Neural cell (in vitro differentiated cells): ENCODE data around the gene NUDT1.

ENCODE experiments used
- EP300 ChIP-seq: fragments of 450-650 bp; conservative IDR thresholded peaks from 2 replicates; pipeline ENCODE4 v1.6.1; 2014; ENCODE audit warnings: antibody characterized with exemption, mild to moderate bottlenecking, moderate library complexity; ENCODE audit not compliant: poor library complexity, severe bottlenecking
- EZH2 ChIP-seq: fragments of 200-600, 300-800 bp; shearing (Covaris generic), sonication (generic); IDR thresholded peaks from 2 replicates; pipeline ENCODE4 v1.6.1; 2014; ENCODE audit warnings: antibody characterized with exemption, low read length, borderline replicate concordance, mild to moderate bottlenecking; ENCODE audit not compliant: insufficient read depth, poor library complexity, severe bottlenecking
- POLR2AphosphoS5 ChIP-seq: IDR thresholded peaks from 2 replicates; pipeline ENCODE4 v1.6.1; 2012
- RAD21 ChIP-seq: fragments of 450-650 bp; conservative IDR thresholded peaks from 2 replicates; pipeline ENCODE4 v1.6.1; 2014; ENCODE audit warnings: antibody characterized with exemption, mild to moderate bottlenecking, moderate library complexity
- TAF1 ChIP-seq: IDR thresholded peaks from 2 replicates; pipeline ENCODE4 v1.6.1; 2012; ENCODE audit warnings: low read depth
- TF ChIP-seq, protein P1 (sequence below): fragments of 450-650 bp; IDR thresholded peaks from 2 replicates; pipeline ENCODE4 v1.5.1; 2014; ENCODE audit warnings: antibody characterized with exemption, mild to moderate bottlenecking, moderate library complexity; ENCODE audit not compliant: poor library complexity, severe bottlenecking
- TF ChIP-seq, protein P2 (sequence below): IDR thresholded peaks from 2 replicates; pipeline ENCODE4 v1.6.1; 2012; ENCODE audit warnings: borderline replicate concordance

DNA sequence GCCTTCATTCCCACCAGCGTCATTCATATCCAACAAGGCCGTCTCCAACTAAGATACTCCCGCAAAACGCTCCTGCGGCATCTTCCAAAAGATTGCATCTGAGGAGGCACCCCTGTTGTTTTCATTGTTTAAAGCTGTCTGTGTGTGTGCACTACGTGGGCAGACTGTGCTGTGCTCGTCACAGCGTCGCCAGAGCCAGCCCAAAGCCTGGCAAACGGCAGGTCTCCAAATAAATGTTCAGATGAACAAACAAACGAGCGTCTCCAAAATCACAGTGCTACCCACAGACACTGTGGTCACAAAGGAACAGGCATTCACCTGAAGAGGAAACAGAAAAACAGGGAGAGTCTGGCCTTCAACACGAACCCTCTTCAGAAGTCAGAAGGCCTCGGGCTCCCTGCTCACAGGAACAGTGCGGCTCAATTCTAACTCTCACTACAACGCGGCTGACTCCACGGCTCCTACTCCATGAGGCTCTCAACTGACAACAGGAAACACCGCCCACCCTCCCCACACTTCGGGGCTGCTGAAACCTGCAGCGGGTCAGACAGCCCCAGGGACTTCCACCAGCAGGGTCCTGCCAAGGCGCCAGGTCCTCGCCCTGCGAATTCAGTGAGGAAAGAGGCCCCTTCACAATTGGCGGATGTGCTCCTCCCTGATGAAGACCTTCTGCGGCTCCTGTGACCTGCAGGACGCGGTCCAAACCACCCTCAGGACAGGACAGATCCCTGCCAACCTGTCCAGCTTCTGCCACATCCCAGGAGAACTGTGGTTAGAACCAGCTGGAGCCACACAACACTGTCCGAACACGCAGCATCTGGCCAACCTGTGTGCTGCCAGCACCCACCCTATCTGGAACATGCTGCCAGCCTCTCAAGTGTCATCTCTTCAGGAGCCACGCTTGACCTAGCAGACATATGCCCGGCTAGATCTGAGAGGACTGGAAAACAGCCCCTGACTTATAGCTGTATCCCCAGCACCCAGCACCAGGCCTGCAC, 45.3 kb upstream of the NUDT1 start:
- no peak for TF ChIP-seq EZH2
- TF ChIP-seq, protein P1, sequence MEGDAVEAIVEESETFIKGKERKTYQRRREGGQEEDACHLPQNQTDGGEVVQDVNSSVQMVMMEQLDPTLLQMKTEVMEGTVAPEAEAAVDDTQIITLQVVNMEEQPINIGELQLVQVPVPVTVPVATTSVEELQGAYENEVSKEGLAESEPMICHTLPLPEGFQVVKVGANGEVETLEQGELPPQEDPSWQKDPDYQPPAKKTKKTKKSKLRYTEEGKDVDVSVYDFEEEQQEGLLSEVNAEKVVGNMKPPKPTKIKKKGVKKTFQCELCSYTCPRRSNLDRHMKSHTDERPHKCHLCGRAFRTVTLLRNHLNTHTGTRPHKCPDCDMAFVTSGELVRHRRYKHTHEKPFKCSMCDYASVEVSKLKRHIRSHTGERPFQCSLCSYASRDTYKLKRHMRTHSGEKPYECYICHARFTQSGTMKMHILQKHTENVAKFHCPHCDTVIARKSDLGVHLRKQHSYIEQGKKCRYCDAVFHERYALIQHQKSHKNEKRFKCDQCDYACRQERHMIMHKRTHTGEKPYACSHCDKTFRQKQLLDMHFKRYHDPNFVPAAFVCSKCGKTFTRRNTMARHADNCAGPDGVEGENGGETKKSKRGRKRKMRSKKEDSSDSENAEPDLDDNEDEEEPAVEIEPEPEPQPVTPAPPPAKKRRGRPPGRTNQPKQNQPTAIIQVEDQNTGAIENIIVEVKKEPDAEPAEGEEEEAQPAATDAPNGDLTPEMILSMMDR = no peak
- no peak for TF ChIP-seq RAD21
- no peak for TF ChIP-seq POLR2AphosphoS5
- TF ChIP-seq, protein P2, sequence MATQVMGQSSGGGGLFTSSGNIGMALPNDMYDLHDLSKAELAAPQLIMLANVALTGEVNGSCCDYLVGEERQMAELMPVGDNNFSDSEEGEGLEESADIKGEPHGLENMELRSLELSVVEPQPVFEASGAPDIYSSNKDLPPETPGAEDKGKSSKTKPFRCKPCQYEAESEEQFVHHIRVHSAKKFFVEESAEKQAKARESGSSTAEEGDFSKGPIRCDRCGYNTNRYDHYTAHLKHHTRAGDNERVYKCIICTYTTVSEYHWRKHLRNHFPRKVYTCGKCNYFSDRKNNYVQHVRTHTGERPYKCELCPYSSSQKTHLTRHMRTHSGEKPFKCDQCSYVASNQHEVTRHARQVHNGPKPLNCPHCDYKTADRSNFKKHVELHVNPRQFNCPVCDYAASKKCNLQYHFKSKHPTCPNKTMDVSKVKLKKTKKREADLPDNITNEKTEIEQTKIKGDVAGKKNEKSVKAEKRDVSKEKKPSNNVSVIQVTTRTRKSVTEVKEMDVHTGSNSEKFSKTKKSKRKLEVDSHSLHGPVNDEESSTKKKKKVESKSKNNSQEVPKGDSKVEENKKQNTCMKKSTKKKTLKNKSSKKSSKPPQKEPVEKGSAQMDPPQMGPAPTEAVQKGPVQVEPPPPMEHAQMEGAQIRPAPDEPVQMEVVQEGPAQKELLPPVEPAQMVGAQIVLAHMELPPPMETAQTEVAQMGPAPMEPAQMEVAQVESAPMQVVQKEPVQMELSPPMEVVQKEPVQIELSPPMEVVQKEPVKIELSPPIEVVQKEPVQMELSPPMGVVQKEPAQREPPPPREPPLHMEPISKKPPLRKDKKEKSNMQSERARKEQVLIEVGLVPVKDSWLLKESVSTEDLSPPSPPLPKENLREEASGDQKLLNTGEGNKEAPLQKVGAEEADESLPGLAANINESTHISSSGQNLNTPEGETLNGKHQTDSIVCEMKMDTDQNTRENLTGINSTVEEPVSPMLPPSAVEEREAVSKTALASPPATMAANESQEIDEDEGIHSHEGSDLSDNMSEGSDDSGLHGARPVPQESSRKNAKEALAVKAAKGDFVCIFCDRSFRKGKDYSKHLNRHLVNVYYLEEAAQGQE = no peak
- no peak for TF ChIP-seq EP300
- no peak for TF ChIP-seq TAF1
